Measurements from ENCODE around the gene ABCF1.
A peak's percentile ranks its signal among the peaks of the same experiment; 100 is the strongest.

ABCF1 gene

GRCh38 chr6:30603961-30604360 lies 32.7 kb downstream of the ABCF1 start:
- H3K27ac Mint-ChIP-seq: peak overlapping the region; percentile 23

GRCh38 chr6:30610065-30610464 lies 38.8 kb downstream of the ABCF1 start:
- peaks cover 95% of the 10 kb centered on the region for H3K36me3 Mint-ChIP-seq (ENCODE audit: low read depth)

More at GRCh38 chr6:30603961-30604360, 32.7 kb downstream of the ABCF1 start:
- H3K9me3 Mint-ChIP-seq: no peaks in the 10 kb centered on the region
- peaks cover 83% of the 10 kb centered on the region for H3K36me3 Mint-ChIP-seq (ENCODE audit: low read depth)
- no peak overlapping the region for H3K4me3 Mint-ChIP-seq
- no peaks in the 10 kb centered on the region for H3K27me3 Mint-ChIP-seq
- H3K4me1 Mint-ChIP-seq (ENCODE audit: low read depth): peaks cover 40% of the 10 kb centered on the region

GRCh38 chr6:30611150-30611855 lies 40.1 kb downstream of the ABCF1 start:
- Mint-ChIP-seq H3K27me3 (no peaks in the 10 kb centered on the region), H3K4me1 (ENCODE audit: low read depth) (peaks cover 77% of the 10 kb centered on the region), H3K36me3 (ENCODE audit: low read depth) (peaks cover 95% of the 10 kb centered on the region), H3K27ac (peak overlapping the region; percentile 65), H3K9me3 (no peaks in the 10 kb centered on the region), H3K4me3 (no peak overlapping the region)

More at GRCh38 chr6:30610065-30610464, 38.8 kb downstream of the ABCF1 start:
- H3K9me3 Mint-ChIP-seq: no peaks in the 10 kb centered on the region
- no peak overlapping the region for H3K4me3 Mint-ChIP-seq
- H3K27me3 Mint-ChIP-seq: no peaks in the 10 kb centered on the region
- peaks cover 81% of the 10 kb centered on the region for H3K4me1 Mint-ChIP-seq (ENCODE audit: low read depth)
- peak overlapping the region; percentile 22 for H3K27ac Mint-ChIP-seq

- peaks cover 95% of the 10 kb centered on the region for H3K36me3 Mint-ChIP-seq (ENCODE audit: low read depth)
- no peak overlapping the region for H3K4me3 Mint-ChIP-seq
Measured at GRCh38 chr6:30611856-30612194, 40.6 kb downstream of the ABCF1 start.

GRCh38 chr6:30612213-30612612 lies 41.0 kb downstream of the ABCF1 start:
- Mint-ChIP-seq H3K9me3 (no peaks in the 10 kb centered on the region), H3K27ac (peak overlapping the region; percentile 67), H3K4me1 (ENCODE audit: low read depth) (peaks cover 82% of the 10 kb centered on the region), H3K4me3 (no peak overlapping the region), H3K36me3 (ENCODE audit: low read depth) (peaks cover 97% of the 10 kb centered on the region), H3K27me3 (peaks cover 3% of the 10 kb centered on the region)

More at GRCh38 chr6:30611856-30612194, 40.6 kb downstream of the ABCF1 start:
- Mint-ChIP-seq H3K27ac (peak overlapping the region; percentile 67), H3K9me3 (no peaks in the 10 kb centered on the region), H3K27me3 (no peaks in the 10 kb centered on the region), H3K4me1 (ENCODE audit: low read depth) (peaks cover 78% of the 10 kb centered on the region)

GRCh38 chr6:30612687-30613248 lies 41.5 kb downstream of the ABCF1 start:
- Mint-ChIP-seq H3K4me3 (peak overlapping the region; percentile 21), H3K27ac (peak overlapping the region; percentile 95), H3K4me1 (ENCODE audit: low read depth) (peaks cover 82% of the 10 kb centered on the region), H3K9me3 (no peaks in the 10 kb centered on the region), H3K27me3 (peaks cover 3% of the 10 kb centered on the region), H3K36me3 (ENCODE audit: low read depth) (peaks cover 97% of the 10 kb centered on the region)

GRCh38 chr6:30613251-30614043 lies 42.2 kb downstream of the ABCF1 start:
- Mint-ChIP-seq H3K36me3 (ENCODE audit: low read depth) (peaks cover 91% of the 10 kb centered on the region), H3K27me3 (peaks cover 3% of the 10 kb centered on the region), H3K4me3 (peak overlapping the region; percentile 96), H3K4me1 (ENCODE audit: low read depth) (peaks cover 79% of the 10 kb centered on the region), H3K27ac (peak overlapping the region; percentile 95), H3K9me3 (no peaks in the 10 kb centered on the region)

- Mint-ChIP-seq H3K9me3 (no peaks in the 10 kb centered on the region), H3K27ac (peak overlapping the region; percentile 99), H3K36me3 (ENCODE audit: low read depth) (peaks cover 88% of the 10 kb centered on the region), H3K27me3 (peaks cover 3% of the 10 kb centered on the region), H3K4me1 (ENCODE audit: low read depth) (peaks cover 79% of the 10 kb centered on the region), H3K4me3 (peak overlapping the region; percentile 96)
Measured at GRCh38 chr6:30614044-30614842, 43.0 kb downstream of the ABCF1 start.

GRCh38 chr6:30614843-30615218 lies 43.6 kb downstream of the ABCF1 start:
- Mint-ChIP-seq H3K4me1 (ENCODE audit: low read depth) (peaks cover 79% of the 10 kb centered on the region), H3K36me3 (ENCODE audit: low read depth) (peaks cover 88% of the 10 kb centered on the region), H3K27ac (peak overlapping the region; percentile 99), H3K4me3 (peak overlapping the region; percentile 96), H3K9me3 (no peaks in the 10 kb centered on the region), H3K27me3 (peaks cover 3% of the 10 kb centered on the region)

- Mint-ChIP-seq H3K27ac (peak overlapping the region; percentile 99), H3K4me1 (ENCODE audit: low read depth) (peaks cover 75% of the 10 kb centered on the region), H3K4me3 (peak overlapping the region; percentile 96), H3K27me3 (peaks cover 3% of the 10 kb centered on the region), H3K9me3 (no peaks in the 10 kb centered on the region), H3K36me3 (ENCODE audit: low read depth) (peaks cover 84% of the 10 kb centered on the region)
Measured at GRCh38 chr6:30615219-30615957, 44.1 kb downstream of the ABCF1 start.

- Mint-ChIP-seq H3K27ac (peak overlapping the region; percentile 99), H3K4me3 (peak overlapping the region; percentile 96), H3K36me3 (ENCODE audit: low read depth) (peaks cover 77% of the 10 kb centered on the region), H3K9me3 (no peaks in the 10 kb centered on the region), H3K27me3 (peaks cover 3% of the 10 kb centered on the region), H3K4me1 (ENCODE audit: low read depth) (peaks cover 67% of the 10 kb centered on the region)
Measured at GRCh38 chr6:30615958-30616810, 44.9 kb downstream of the ABCF1 start.

GRCh38 chr6:30616811-30617564 lies 45.7 kb downstream of the ABCF1 start, which contains the start of gene PPP1R10:
PPP1R10 (minus strand) TSS chr6:30617243; CDS start chr6:30609944, 7,299 bp downstream.
- peaks cover 3% of the 10 kb centered on the region for H3K27me3 Mint-ChIP-seq
- H3K4me3 Mint-ChIP-seq: peak within 1 kb of the TSS; percentile 96
- H3K4me1 Mint-ChIP-seq (ENCODE audit: low read depth): peaks cover 59% of the 10 kb centered on the region
- no peaks in the 10 kb centered on the region for H3K9me3 Mint-ChIP-seq
- H3K27ac Mint-ChIP-seq: peak within 1 kb of the TSS; percentile 99
- H3K36me3 Mint-ChIP-seq (ENCODE audit: low read depth): peaks cover 76% of the 10 kb centered on the region

Data from stimulated activated naive CD8-positive, alpha-beta T cell treated with anti-CD3 and anti-CD28 coated beads, Interleukin-15, Interleukin-2, amounts not matched to agents 100 ng/mL and 50 ng/mL, for 24 hours (primary cell).